Prostate gland (tissue), 2 donors: ENCODE data around the gene SHISA5. TPM values are rescaled to one million over a fixed set of nuclear protein-coding genes. Genes with fewer than 3 reads are reported as not detected.
A peak's percentile ranks its signal among the peaks of the same experiment; 100 is the strongest.

ENCODE experiments used
- DNase-seq: peaks from one replicate; pipeline ENCODE4 v3.0.0-alpha.2; 2019; ENCODE audit warnings: low spot score
- H3K27ac ChIP-seq, 2 donors: fragments of 200-600 bp; sonication (generic); 2 replicates each; pipeline ENCODE4 v1.5.1; 2017 to 2019
- H3K27me3 ChIP-seq: fragments of 200-600 bp; sonication (generic); replicated peaks from 2 replicates; pipeline ENCODE4 v1.5.1; 2019; ENCODE audit not compliant: insufficient read depth
- H3K36me3 ChIP-seq, 2 donors: fragments of 200-600 bp; sonication (generic); 1 replicate in 1 of 2; 2 replicates in 1 of 2; pipeline versions ENCODE4 v1.5.1 to v1.8.1; 2017 to 2019
- H3K4me1 ChIP-seq: fragments of 200-600 bp; sonication (generic); replicated peaks from 2 replicates; pipeline ENCODE4 v1.5.1; 2019
- H3K4me3 ChIP-seq, 2 donors: fragments of 200-600 bp; sonication (generic); 2 replicates each; pipeline ENCODE4 v1.5.1; 2017 to 2019
- H3K9me3 ChIP-seq: fragments of 200-600 bp; sonication (generic); 2 replicates; pipeline ENCODE4 v1.5.1; 2017
- POLR2A ChIP-seq: fragments of 450-650 bp; IDR thresholded peaks from one replicate; pipeline ENCODE4 v1.6.1; 2016; ENCODE audit warnings: antibody characterized with exemption, mild to moderate bottlenecking
- POLR2AphosphoS5 ChIP-seq: sonication (generic); formaldehyde crosslinking; IDR thresholded peaks from one replicate; pipeline ENCODE4 v1.6.1; 2017; ENCODE audit warnings: antibody characterized with exemption
- WGBS: methylation state at CpG from one replicate; pipeline ENCODE4 v1.1.5; 2018; 5-methylcytosine and 5-hydroxymethylcytosine counted together
- intact Hi-C: fragments of 100-400 bp; cut with DNase I; formaldehyde crosslinking; loops from one replicate; pipeline ENCODE4 v1.14.2; 2022
- total RNA-seq, 2 donors: library from RNA; depleted of rRNA; stranded (reverse); fragments of >200 nt; gene quantifications; one replicate each; pipeline ENCODE4 v1.1.0, GENCODE V29; 2016
- TF ChIP-seq, protein P1 (sequence below), 4 experiments: fragments of 200-600 bp in 2 of 4; fragments of 450-650 bp in 2 of 4; sonication (generic) in 2 of 4; IDR thresholded peaks; 1 replicate in 3 of 4; 2 replicates in 1 of 4; pipeline ENCODE4 v1.5.1; 2016 to 2019; ENCODE audit warnings: antibody characterized with exemption in 4 of 4, mild to moderate bottlenecking in 2 of 4, moderate library complexity in 2 of 4

The SHISA5 gene
- total RNA-seq, 2 donors from 2014 or later = 152 to 231 TPM

DNA sequence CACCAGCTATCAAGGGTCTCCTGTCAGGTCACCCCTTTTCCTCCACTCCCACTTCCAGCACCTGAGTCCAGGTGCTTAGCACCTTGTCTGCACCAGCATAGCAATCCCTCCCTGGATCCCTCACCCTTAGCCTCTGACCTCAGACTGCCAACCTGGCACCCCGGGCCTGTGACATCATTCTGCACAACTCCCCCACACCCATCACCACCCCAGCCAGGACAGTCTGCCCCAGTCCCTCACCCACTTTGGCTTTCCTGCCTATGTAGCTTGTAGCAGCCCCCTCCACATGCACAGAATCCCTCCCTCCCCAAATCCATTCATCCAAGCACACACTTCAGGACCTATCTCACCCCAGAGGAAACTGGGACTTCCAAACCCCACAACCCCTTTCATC, 73.3 kb downstream of the SHISA5 start:
- Histone ChIP-seq H3K27ac (peak overlapping the region; percentile 90 to 96), H3K9me3 (no peaks in the 10 kb centered on the region), H3K27me3 (no peaks in the 10 kb centered on the region), H3K36me3 (no peaks in the 10 kb centered on the region), H3K4me1 (peaks cover 32% of the 10 kb centered on the region), H3K4me3 (peak overlapping the region in 1 of 2 donors; percentile 74)
- TF ChIP-seq, protein P1, sequence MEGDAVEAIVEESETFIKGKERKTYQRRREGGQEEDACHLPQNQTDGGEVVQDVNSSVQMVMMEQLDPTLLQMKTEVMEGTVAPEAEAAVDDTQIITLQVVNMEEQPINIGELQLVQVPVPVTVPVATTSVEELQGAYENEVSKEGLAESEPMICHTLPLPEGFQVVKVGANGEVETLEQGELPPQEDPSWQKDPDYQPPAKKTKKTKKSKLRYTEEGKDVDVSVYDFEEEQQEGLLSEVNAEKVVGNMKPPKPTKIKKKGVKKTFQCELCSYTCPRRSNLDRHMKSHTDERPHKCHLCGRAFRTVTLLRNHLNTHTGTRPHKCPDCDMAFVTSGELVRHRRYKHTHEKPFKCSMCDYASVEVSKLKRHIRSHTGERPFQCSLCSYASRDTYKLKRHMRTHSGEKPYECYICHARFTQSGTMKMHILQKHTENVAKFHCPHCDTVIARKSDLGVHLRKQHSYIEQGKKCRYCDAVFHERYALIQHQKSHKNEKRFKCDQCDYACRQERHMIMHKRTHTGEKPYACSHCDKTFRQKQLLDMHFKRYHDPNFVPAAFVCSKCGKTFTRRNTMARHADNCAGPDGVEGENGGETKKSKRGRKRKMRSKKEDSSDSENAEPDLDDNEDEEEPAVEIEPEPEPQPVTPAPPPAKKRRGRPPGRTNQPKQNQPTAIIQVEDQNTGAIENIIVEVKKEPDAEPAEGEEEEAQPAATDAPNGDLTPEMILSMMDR (IDR thresholded peaks at IDR 0.05) = no peak
- TF ChIP-seq POLR2AphosphoS5 = no peak
- TF ChIP-seq POLR2A = no peak
- intact Hi-C loops = loop anchor here (2.0 to 10.0 kb wide), 3 partner anchors 28 to 198 kb away; partner anchors contain the start of gene NME6
- 59% methylated on average over 1 of the region's 1 CpG for WGBS
- DNase-seq = no peak

GRCh38 chr3:48429960-48430707, 73.8 kb downstream of the SHISA5 start, which contains the start of gene PLXNB1:
PLXNB1 (minus strand) TSS chr3:48430086; CDS start chr3:48424611, 5,475 bp downstream.
- intact Hi-C loops = loop anchor here (2.0 to 10.0 kb wide), 3 partner anchors 27 to 198 kb away; partner anchors contain the start of gene NME6
- Histone ChIP-seq H3K4me3 (peak within 1 kb of the TSS; percentile 74 to 75), H3K27ac (peak within 1 kb of the TSS; percentile 90 to 96), H3K36me3 (no peaks in the 10 kb centered on the region), H3K27me3 (no peaks in the 10 kb centered on the region), H3K9me3 (no peaks in the 10 kb centered on the region), H3K4me1 (peaks cover 36% of the 10 kb centered on the region)
- TF ChIP-seq POLR2A (peak; percentile 34), POLR2AphosphoS5 (peak; percentile 85)
- TF ChIP-seq, protein P1 (IDR thresholded peaks at IDR 0.05) = no peak
- DNase-seq = peak; percentile 93
- 4% methylated on average over 15 of the region's 15 CpGs for WGBS

- peak overlapping the region; percentile 90 to 96 for H3K27ac ChIP-seq
- WGBS = under 1% methylated on average over 40 of the region's 86 CpGs
- no peaks in the 10 kb centered on the region for H3K36me3 ChIP-seq
- peaks cover 38% of the 10 kb centered on the region for H3K4me1 ChIP-seq
- no peaks in the 10 kb centered on the region for H3K27me3 ChIP-seq
- H3K4me3 ChIP-seq = peak overlapping the region; percentile 74 to 75
- H3K9me3 ChIP-seq = no peaks in the 10 kb centered on the region
- intact Hi-C loops = no loop called here
- DNase-seq = peak; percentile 72
- TF ChIP-seq POLR2A = peak; percentile 8
- no peak for TF ChIP-seq POLR2AphosphoS5
These were observed 74.5 kb downstream of the SHISA5 start for GRCh38 chr3:48429317-48429959.

DNA sequence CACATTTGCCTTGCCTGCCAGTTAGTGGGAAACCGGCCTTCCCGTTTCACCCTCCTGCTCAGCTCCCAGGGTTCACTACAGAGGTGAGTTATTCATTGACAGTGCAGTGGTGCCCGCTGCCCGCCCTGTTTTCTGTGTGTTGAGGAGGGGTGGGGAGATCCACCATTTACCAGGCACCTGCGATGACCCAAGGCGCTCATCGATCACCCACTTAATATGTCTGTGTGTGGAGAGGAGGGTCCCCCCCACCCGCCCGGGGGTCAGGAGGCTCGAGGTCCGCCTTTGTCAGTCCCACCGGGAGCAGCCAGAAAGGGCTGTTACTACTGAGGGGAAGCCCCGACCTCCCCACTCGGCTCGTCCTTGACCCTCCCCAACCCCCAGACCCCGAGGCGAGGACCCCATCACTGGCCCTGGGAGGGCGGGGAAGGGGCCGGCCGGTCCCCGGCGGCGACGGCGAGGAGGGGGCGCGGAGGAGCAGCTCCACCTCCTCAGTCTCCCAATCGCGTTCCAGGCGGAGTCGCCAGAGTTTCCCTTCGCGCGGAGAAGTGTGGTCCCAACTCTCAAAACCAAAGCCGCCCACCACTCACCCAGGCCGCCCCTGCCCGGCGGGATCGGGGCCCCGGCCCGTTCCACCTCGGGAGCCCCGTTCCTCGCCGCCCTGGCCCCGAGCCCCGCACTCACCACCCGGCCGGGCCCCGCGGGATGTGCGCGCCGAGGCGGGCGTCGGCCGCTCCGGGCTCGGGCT, 75.2 kb downstream of the SHISA5 start:
- peak; percentile 51 for TF ChIP-seq POLR2A
- TF ChIP-seq POLR2AphosphoS5 = no peak
- intact Hi-C loops = no loop called here
- H3K4me3 ChIP-seq = peak overlapping the region; percentile 74 to 75

GRCh38 chr3:48428088-48428571, 75.8 kb downstream of the SHISA5 start:
- intact Hi-C loops = no loop called here
- Histone ChIP-seq H3K27ac (peak overlapping the region; percentile 90 to 96), H3K36me3 (no peaks in the 10 kb centered on the region), H3K4me3 (peak overlapping the region; percentile 74 to 75), H3K9me3 (no peaks in the 10 kb centered on the region), H3K4me1 (peaks cover 38% of the 10 kb centered on the region), H3K27me3 (no peaks in the 10 kb centered on the region)
- WGBS = 32% methylated on average over 7 of the region's 7 CpGs
- TF ChIP-seq, protein P1 (IDR thresholded peaks at IDR 0.05) = no peak
- DNase-seq = no peak

More for the DNA sequence above, 75.2 kb downstream of the SHISA5 start:
- Histone ChIP-seq H3K27ac (peak overlapping the region; percentile 90 to 96), H3K9me3 (no peaks in the 10 kb centered on the region), H3K36me3 (no peaks in the 10 kb centered on the region), H3K27me3 (no peaks in the 10 kb centered on the region), H3K4me1 (peaks cover 38% of the 10 kb centered on the region)
- DNase-seq = peak; percentile 56
- under 1% methylated on average over 28 of the region's 60 CpGs for WGBS
